ENCODE results near the gene RNF213. TPM values are rescaled to one million over a fixed set of nuclear protein-coding genes. Genes with fewer than 3 reads are reported as not detected.

Gene RNF213
- total and polyA plus RNA-seq, 10 donors: 36.7 to 481 (median 337) TPM

DNA sequence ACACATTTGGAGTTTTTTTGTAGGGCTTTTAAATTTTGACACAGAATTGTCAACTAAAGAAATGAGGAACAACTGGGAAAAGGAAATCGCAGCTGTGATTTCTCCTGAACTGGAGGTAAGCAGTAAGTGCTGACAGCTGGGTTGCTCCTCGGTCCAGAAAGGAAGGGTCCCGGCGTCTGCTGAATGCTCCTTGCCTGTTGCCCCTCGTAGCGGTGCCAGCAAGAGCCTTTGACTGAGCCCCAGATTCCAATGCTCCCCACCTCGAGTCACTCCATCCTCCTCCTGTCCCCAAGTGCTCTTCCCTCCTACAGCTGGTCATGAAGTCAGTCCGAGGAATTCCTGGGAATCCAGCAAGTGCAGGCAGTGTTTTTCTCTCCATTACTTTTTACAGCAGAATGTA lies 122.3 kb downstream of the RNF213 start:
- Histone ChIP-seq H3K27me3 (replicated peaks in 1 of 7) (no peaks in the 10 kb centered on the region), H3K4me3 (no peak overlapping the region), H3K4me1 (peaks cover 0 to 15% (median 4%) of the 10 kb centered on the region in 6 donors), H3K36me3 (peaks cover 10 to 100% (median 100%) of the 10 kb centered on the region in 6 donors), H3K27ac (peak overlapping the region in 4 of 8 donors; percentile 11 to 74 (median 52)), H3K9me3 (no peaks in the 10 kb centered on the region)
- DNase-seq: no peak
- WGBS, 5 donors: 88 to 96% (median 92%) methylated on average over 8 of the region's 8 CpGs
- TF ChIP-seq, protein P1, sequence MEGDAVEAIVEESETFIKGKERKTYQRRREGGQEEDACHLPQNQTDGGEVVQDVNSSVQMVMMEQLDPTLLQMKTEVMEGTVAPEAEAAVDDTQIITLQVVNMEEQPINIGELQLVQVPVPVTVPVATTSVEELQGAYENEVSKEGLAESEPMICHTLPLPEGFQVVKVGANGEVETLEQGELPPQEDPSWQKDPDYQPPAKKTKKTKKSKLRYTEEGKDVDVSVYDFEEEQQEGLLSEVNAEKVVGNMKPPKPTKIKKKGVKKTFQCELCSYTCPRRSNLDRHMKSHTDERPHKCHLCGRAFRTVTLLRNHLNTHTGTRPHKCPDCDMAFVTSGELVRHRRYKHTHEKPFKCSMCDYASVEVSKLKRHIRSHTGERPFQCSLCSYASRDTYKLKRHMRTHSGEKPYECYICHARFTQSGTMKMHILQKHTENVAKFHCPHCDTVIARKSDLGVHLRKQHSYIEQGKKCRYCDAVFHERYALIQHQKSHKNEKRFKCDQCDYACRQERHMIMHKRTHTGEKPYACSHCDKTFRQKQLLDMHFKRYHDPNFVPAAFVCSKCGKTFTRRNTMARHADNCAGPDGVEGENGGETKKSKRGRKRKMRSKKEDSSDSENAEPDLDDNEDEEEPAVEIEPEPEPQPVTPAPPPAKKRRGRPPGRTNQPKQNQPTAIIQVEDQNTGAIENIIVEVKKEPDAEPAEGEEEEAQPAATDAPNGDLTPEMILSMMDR (IDR thresholded peaks at IDR 0.05 in 8 of 11, conservative IDR thresholded peaks at IDR 0.05 in 3 of 11): no peak
- TF ChIP-seq POLR2AphosphoS5 (IDR thresholded peaks at IDR 0.05) (no peak), POLR2A (IDR thresholded peaks at IDR 0.05) (no peak)
- intact Hi-C loops (cut with DNase I; ENCODE audit: low total_unique reads): no loop called here

DNA sequence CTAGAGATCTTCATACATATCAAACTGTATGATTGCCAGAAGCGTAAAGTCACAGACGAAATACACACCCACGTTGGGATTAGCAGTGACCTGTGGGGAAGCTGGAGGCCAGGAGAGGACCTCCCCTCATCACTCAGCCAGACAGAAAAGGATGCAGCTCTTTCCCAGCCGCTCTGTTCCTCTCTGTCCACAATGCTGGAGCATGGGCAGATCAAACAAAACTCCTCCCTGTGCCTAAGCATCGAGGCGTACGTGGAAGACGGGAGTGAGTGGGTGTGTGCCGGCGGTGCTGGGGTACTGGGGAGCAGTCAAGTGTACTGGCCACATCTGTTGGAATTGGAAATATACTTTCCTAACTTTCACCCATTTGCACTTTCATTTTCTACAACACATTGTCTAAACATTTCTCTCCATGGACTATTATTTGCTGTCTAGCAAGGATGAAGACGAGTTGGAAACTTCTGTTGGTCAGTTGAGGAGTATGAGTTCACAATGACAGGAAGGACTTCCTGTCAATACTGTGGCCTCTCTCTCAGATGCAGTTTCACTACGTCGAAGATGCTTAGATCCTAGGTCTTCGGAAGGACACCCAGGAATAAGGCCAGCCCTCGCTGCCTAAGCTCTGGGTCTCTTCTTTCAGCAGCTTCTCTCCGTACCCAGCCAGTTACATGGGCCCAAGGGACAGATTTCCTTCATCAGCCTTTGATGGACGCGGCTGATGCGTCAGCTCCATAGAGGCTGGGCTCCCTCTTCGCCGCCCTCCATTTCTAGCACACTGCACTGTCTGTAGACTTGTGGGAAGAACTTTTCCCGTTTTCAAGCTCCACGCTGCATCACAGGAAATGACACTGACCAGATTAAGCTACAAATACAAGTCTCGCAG lies 123.7 kb downstream of the RNF213 start:
- H3K4me3 ChIP-seq: no peak overlapping the region
- H3K9me3 ChIP-seq: no peaks in the 10 kb centered on the region
- no peak for DNase-seq
- intact Hi-C loops (cut with DNase I; ENCODE audit: low total_unique reads): no loop called here
- 82 to 89% (median 86%) methylated on average over 23 to 24 of the region's 24 CpGs for WGBS, 5 donors
- no peaks in the 10 kb centered on the region for H3K27me3 ChIP-seq (replicated peaks in 1 of 7)
- H3K36me3 ChIP-seq: peaks cover 10 to 100% (median 100%) of the 10 kb centered on the region in 6 donors
- peak overlapping the region in 7 of 8 donors; percentile 42 to 74 (median 51) for H3K27ac ChIP-seq
- H3K4me1 ChIP-seq: peaks cover 0 to 15% (median 4%) of the 10 kb centered on the region in 6 donors
- TF ChIP-seq POLR2AphosphoS5 (IDR thresholded peaks at IDR 0.05): peak in 1 of 3 donors; percentile 4
- TF ChIP-seq, protein P1 (IDR thresholded peaks at IDR 0.05 in 8 of 11, conservative IDR thresholded peaks at IDR 0.05 in 3 of 11): no peak

DNA sequence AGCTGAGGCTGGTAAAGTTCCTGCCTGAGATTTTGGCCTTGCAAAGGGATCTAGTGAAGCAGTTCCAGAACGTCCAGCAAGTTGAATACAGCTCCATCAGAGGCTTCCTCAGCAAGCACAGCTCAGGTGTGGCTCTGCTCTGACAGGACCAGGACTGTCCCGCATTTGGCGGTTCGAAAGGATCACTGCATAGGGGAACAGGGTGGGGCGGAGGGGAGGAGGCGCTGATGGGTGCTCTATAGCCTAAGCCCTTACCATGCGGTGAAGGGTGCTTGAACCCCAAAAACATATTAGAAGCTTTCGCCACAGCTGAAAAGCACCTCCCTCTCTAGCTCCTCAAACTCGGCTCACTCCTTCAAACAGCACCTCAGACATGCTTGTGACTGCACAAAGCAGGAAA lies 124.4 kb downstream of the RNF213 start:
- Histone ChIP-seq H3K36me3 (peaks cover 10 to 100% (median 100%) of the 10 kb centered on the region in 6 donors), H3K27ac (peak overlapping the region in 6 of 8 donors; percentile 41 to 74 (median 50)), H3K4me1 (peaks cover 0 to 15% (median 4%) of the 10 kb centered on the region in 6 donors), H3K9me3 (no peaks in the 10 kb centered on the region), H3K4me3 (no peak overlapping the region), H3K27me3 (replicated peaks in 1 of 7) (no peaks in the 10 kb centered on the region)
- 93 to 96% (median 94%) methylated on average over 9 of the region's 9 CpGs for WGBS, 5 donors
- DNase-seq: no peak
- intact Hi-C loops (cut with DNase I; ENCODE audit: low total_unique reads): no loop called here
- TF ChIP-seq POLR2A (IDR thresholded peaks at IDR 0.05): no peak
- peak in 1 of 3 donors; percentile 26 for TF ChIP-seq POLR2AphosphoS5 (IDR thresholded peaks at IDR 0.05)

DNA sequence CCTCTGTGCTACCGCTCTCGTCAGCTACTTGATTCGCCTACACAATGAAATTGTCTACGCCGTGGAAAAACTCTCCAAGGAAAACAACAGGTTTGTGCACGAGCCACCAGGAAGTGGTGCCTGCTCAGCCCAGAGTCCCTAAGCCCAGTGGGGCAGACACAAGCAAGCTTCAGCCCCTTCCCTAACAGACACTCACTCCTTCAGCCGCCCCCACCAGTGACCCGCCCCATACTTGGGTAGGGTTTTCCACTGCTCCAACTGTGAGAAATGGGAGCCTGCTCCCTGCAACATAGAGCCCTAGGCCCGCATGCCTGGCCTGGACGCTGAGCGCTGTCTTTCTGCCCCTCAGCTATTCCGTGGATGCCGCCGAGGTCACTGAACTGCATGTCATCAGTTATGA lies 125.7 kb downstream of the RNF213 start:
- Histone ChIP-seq H3K27ac (peak overlapping the region in 1 of 8 donors; percentile 74), H3K9me3 (no peaks in the 10 kb centered on the region), H3K27me3 (replicated peaks in 1 of 7) (no peaks in the 10 kb centered on the region), H3K4me3 (no peak overlapping the region), H3K4me1 (peaks cover 0 to 15% (median 4%) of the 10 kb centered on the region in 6 donors), H3K36me3 (peaks cover 6 to 100% (median 100%) of the 10 kb centered on the region in 6 donors)
- WGBS, 5 donors: 92 to 96% (median 95%) methylated on average over 14 of the region's 14 CpGs
- TF ChIP-seq POLR2A (IDR thresholded peaks at IDR 0.05) (no peak), POLR2AphosphoS5 (IDR thresholded peaks at IDR 0.05) (peak in 1 of 3 donors; percentile 15)
- DNase-seq: no peak
- intact Hi-C loops (cut with DNase I; ENCODE audit: low total_unique reads): no loop called here

DNA sequence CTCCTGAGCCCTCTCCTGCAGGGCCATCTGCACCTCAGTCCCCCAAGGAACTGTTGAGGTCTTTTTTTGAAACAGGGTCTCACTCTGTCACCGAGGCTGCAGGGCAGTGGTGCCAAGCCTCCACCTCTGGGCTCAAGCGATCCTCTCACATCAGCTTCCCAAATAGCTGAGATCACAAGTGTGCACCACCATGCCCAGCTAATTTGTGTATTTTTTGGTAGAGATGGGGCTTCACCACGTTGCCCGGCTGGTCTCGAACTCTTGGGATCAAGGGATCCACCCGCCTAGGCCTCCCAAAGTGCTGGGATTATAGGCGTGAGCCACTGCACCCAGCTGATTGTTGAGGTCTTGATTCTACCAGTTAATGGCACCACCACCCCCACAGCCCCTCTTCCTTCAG lies 126.4 kb downstream of the RNF213 start:
- TF ChIP-seq, protein P1 (IDR thresholded peaks at IDR 0.05 in 8 of 11, conservative IDR thresholded peaks at IDR 0.05 in 3 of 11): no peak
- TF ChIP-seq POLR2A (IDR thresholded peaks at IDR 0.05): no peak
- no peak for TF ChIP-seq POLR2AphosphoS5 (IDR thresholded peaks at IDR 0.05)
- Histone ChIP-seq H3K4me1 (peaks cover 0 to 15% (median 4%) of the 10 kb centered on the region in 6 donors), H3K9me3 (no peaks in the 10 kb centered on the region), H3K36me3 (peaks cover 3 to 100% (median 100%) of the 10 kb centered on the region in 6 donors), H3K27ac (peak overlapping the region in 1 of 8 donors; percentile 27), H3K4me3 (no peak overlapping the region), H3K27me3 (replicated peaks in 1 of 7) (no peaks in the 10 kb centered on the region)
- 93 to 97% (median 94%) methylated on average over 7 of the region's 7 CpGs for WGBS, 5 donors
- DNase-seq: no peak
- intact Hi-C loops (cut with DNase I; ENCODE audit: low total_unique reads): no loop called here
